GM12878 (cell line): ENCODE measurements around the gene MYO9B. TPM values are rescaled to one million over a fixed set of nuclear protein-coding genes. Genes with fewer than 3 reads are reported as not detected.
A peak's percentile ranks its signal among the peaks of the same experiment; 100 is the strongest.

Source experiments
- ATAC-seq: fragments of 200-7000 bp; cut with Tn5 transposase; 3 replicates; pipeline ENCODE4 v1.9.1; 2020; ENCODE audit warnings: mild to moderate bottlenecking, moderate library complexity
- BruUV-seq: library from RNA; stranded (reverse); fragments of 400-500 nt; replicated peaks from 2 replicates; lab custom pipeline; 2021; lab: Mats Ljungman, UMichigan
- CTCF ChIA-PET: fragments of 300-600 bp; sonication (Branson Sonifier 250); formaldehyde crosslinking; extraction: SDS; loops from one replicate; lab custom pipeline; 2021; ENCODE audit warnings: inconsistent platforms; lab: Yijun Ruan, JAX
- POLR2A ChIA-PET: fragments of 350-600 bp; formaldehyde crosslinking; extraction: SDS; loops from one replicate; lab custom pipeline; 2021; ENCODE audit warnings: inconsistent platforms; lab: Charles Lee
- RAD21 ChIA-PET: fragments of 300-600 bp; sonication (Branson Sonifier 250); formaldehyde crosslinking; loops from one replicate; lab custom pipeline; 2023; ENCODE audit warnings: antibody characterized with exemption; ENCODE audit not compliant: unreplicated experiment; lab: Charles Lee
- SMC1A ChIA-PET: fragments of 300-600 bp; sonication (Branson Sonifier 250); formaldehyde crosslinking; loops from one replicate; lab custom pipeline; 2023; ENCODE audit not compliant: unreplicated experiment, uncharacterized antibody; lab: Charles Lee
- DNase-seq: peaks from one replicate; pipeline ENCODE4 v3.0.0-alpha.2; 2011; ENCODE audit warnings: low read depth, low spot score
- FAIRE-seq: peaks from 3 replicates; lab custom pipeline; 2011; peaks lifted over from hg19 to GRCh38; lab: Jason Lieb, UNC
- H2AFZ ChIP-seq: 2 replicates; pipeline ENCODE4 v1.6.0; 2011; ENCODE audit warnings: low read depth, low read length, control low read depth; ENCODE audit not compliant: control insufficient read depth
- H3K27ac ChIP-seq: 2 replicates; pipeline ENCODE4 v1.5.1; 2011; ENCODE audit warnings: control low read depth; ENCODE audit not compliant: control insufficient read depth, insufficient read depth
- H3K27me3 ChIP-seq, 2 experiments: replicated peaks in 1 of 2; 2 replicates each; pipeline versions ENCODE4 v1.6.0 to v1.6.1; 2011; ENCODE audit warnings: low read length in 1 of 2; ENCODE audit not compliant: control insufficient read depth in 2 of 2, insufficient read depth in 2 of 2
- H3K36me3 ChIP-seq, 2 experiments: 2 replicates each; pipeline ENCODE4 v1.5.1; 2011; ENCODE audit warnings: low read length in 1 of 2; ENCODE audit not compliant: control insufficient read depth in 2 of 2, insufficient read depth in 2 of 2
- H3K4me1 ChIP-seq: 2 replicates; pipeline ENCODE4 v1.6.1; 2011; ENCODE audit warnings: mild to moderate bottlenecking, low read length, moderate library complexity, mixed read lengths; ENCODE audit not compliant: control insufficient read depth, insufficient read depth
- H3K4me2 ChIP-seq: 2 replicates; pipeline ENCODE4 v1.6.0; 2011; ENCODE audit warnings: control low read depth; ENCODE audit not compliant: control insufficient read depth, insufficient read depth
- H3K4me3 ChIP-seq: fragments of 200-600 bp; sonication (generic); 2 replicates; pipeline ENCODE4 v1.5.1; 2016
- H3K79me2 ChIP-seq: 2 replicates; pipeline ENCODE4 v1.6.0; 2011; ENCODE audit warnings: low read length; ENCODE audit not compliant: control insufficient read depth, insufficient read depth
- H3K9ac ChIP-seq: 2 replicates; pipeline ENCODE4 v1.8.0; 2011; ENCODE audit warnings: low read length, control low read depth, mixed read lengths; ENCODE audit not compliant: control insufficient read depth, insufficient read depth
- H3K9me3 ChIP-seq: replicated peaks from 3 replicates; pipeline ENCODE4 v1.5.1; 2011; ENCODE audit warnings: mild to moderate bottlenecking, low read length; ENCODE audit not compliant: control insufficient read depth, insufficient read depth
- H4K20me1 ChIP-seq: 2 replicates; pipeline ENCODE4 v1.6.0; 2011; ENCODE audit not compliant: control insufficient read depth, insufficient read depth
- CBX5 ChIP-seq: sonication (generic); IDR thresholded peaks from 2 replicates; pipeline ENCODE4 v1.6.1; 2016; ENCODE audit warnings: low read depth, moderate library complexity, mild to moderate bottlenecking, inconsistent platforms
- E2F4 ChIP-seq: IDR thresholded peaks from 2 replicates; pipeline ENCODE4 v1.6.1; 2012; ENCODE audit warnings: low read depth, low read length, improper control_type of control experiment
- GABPA ChIP-seq: IDR thresholded peaks from 2 replicates; pipeline ENCODE4 v1.6.1; 2014; ENCODE audit warnings: antibody characterized with exemption, low read depth, mild to moderate bottlenecking, inconsistent platforms
- NFXL1 ChIP-seq: fragments of 450-650 bp; IDR thresholded peaks from 2 replicates; pipeline ENCODE4 v1.6.1; 2017; ENCODE audit warnings: antibody characterized with exemption, mild to moderate bottlenecking, borderline replicate concordance
- NKRF ChIP-seq: fragments of 450-650 bp; conservative IDR thresholded peaks from 2 replicates; pipeline ENCODE4 v1.6.1; 2017; ENCODE audit warnings: mild to moderate bottlenecking, moderate library complexity
- NR2C1 ChIP-seq: fragments of 450-650 bp; IDR thresholded peaks from 2 replicates; pipeline ENCODE4 v1.6.1; 2017; ENCODE audit warnings: antibody characterized with exemption, mild to moderate bottlenecking, moderate library complexity
- RBBP5 ChIP-seq: fragments of 200-600 bp; sonication (generic); conservative IDR thresholded peaks from 2 replicates; pipeline ENCODE4 v1.6.1; 2016
- RELA ChIP-seq: fragments of 450-650 bp; IDR thresholded peaks from 2 replicates; pipeline ENCODE4 v1.8.0; 2014; ENCODE audit warnings: borderline replicate concordance; ENCODE audit not compliant: partially characterized antibody
- SMAD1 ChIP-seq: fragments of 450-650 bp; IDR thresholded peaks from 2 replicates; pipeline ENCODE4 v1.6.1; 2018; ENCODE audit warnings: mild to moderate bottlenecking, low read depth; ENCODE audit not compliant: partially characterized antibody
- SMAD5 ChIP-seq: IDR thresholded peaks from 2 replicates; pipeline ENCODE4 v1.6.1; 2016; ENCODE audit warnings: antibody characterized with exemption, low read depth
- SREBF2 ChIP-seq: IDR thresholded peaks from 2 replicates; pipeline ENCODE4 v1.6.1; 2012; ENCODE audit warnings: mild to moderate bottlenecking, low read length
- TCF7 ChIP-seq: IDR thresholded peaks from 2 replicates; pipeline ENCODE4 v1.6.1; 2014; ENCODE audit warnings: antibody characterized with exemption, borderline replicate concordance
- ZZZ3 ChIP-seq: IDR thresholded peaks from 2 replicates; pipeline ENCODE4 v1.6.1; 2011; ENCODE audit warnings: low read depth; ENCODE audit not compliant: control insufficient read depth, insufficient read length
- WGBS: methylation state at CpG from one replicate; pipeline ENCODE4 v1.1.6; 2016; ENCODE audit warnings: low lambda C conversion rate; ENCODE audit not compliant: insufficient replicate concordance, insufficient coverage; ENCODE audit errors: missing lambda C conversion rate; 5-methylcytosine and 5-hydroxymethylcytosine counted together
- in situ Hi-C: fragments of 300-500 bp; cut with MboI; formaldehyde crosslinking; loops from 9 replicates; pipeline ENCODE4 v1.14.3; 2018; ENCODE audit warnings: mixed read lengths
- intact Hi-C: fragments of 100-400 bp; cut with micrococcal nuclease; formaldehyde crosslinking; loops from one replicate; pipeline ENCODE4 v1.14.2; 2022; ENCODE audit not compliant: unreplicated experiment
- polyA plus RNA-seq, 11 experiments: library from polyadenylated mRNA; depleted of rRNA in 4 of 11; unstranded in 6 of 11; stranded (reverse) in 5 of 11; fragments of >200 nt; fragmentation: Nextera tagmentation in 4 of 11; fragmentation: Illumina TruSeq in 1 of 11; extraction: Ambion mirVana in 4 of 11; extraction: Trizol in 1 of 11; gene quantifications; 1 replicate in 1 of 11; 2 replicates in 10 of 11; pipeline versions ENCODE4 v1.2.1 to v1.2.3, GENCODE V29; 2011 to 2016; ENCODE audit warnings: inconsistent platforms in 2 of 11, missing spikeins in 2 of 11, low read depth in 1 of 11
- total RNA-seq, 4 experiments: library from RNA; depleted of rRNA in 3 of 4; stranded (reverse); fragments of >200 nt in 3 of 4; fragmentation: Illumina TruSeq in 1 of 4; extraction: Trizol in 1 of 4; gene quantifications; 2 replicates each; pipeline versions ENCODE4 v1.2.1 to v1.2.3, GENCODE V29; 2013 to 2021
- TF ChIP-seq, protein P1 (sequence below): fragments of 450-650 bp; formaldehyde crosslinking; IDR thresholded peaks from 2 replicates; pipeline ENCODE4 v1.4.0; 2022; ENCODE audit warnings: mild to moderate bottlenecking, moderate library complexity
- TF ChIP-seq, protein P2 (sequence below): IDR thresholded peaks from 2 replicates; pipeline ENCODE4 v1.6.1; 2012; ENCODE audit warnings: low read depth, low read length, improper control_type of control experiment

MYO9B gene
- total and polyA plus RNA-seq, 10 of the 15 experiments (the other 5 are each of a cell fraction or from before 2014, with no cell fraction given): 5.4 to 165 (median 45.8) TPM

GRCh38 chr19:17095141-17095919 lies 19.8 kb downstream of the MYO9B start:
- intact Hi-C loops (no loop called here), in situ Hi-C loops (no loop called here)
- ChIA-PET POLR2A (no interaction called here), SMC1A (interaction anchor here (1.3 kb wide), 1 partner anchor 13 kb away, joined by 4 read pairs; no protein-coding TSS in a partner anchor), CTCF (interaction anchor here (0.6 kb wide), 1 partner anchor 58 kb away, joined by 4 read pairs; no protein-coding TSS in a partner anchor), RAD21 (interaction anchor here (1.3 kb wide), 1 partner anchor 30 kb away, joined by 7 read pairs; no protein-coding TSS in a partner anchor)
- 96% methylated on average over 23 of the region's 23 CpGs for WGBS
- Histone ChIP-seq H2AFZ (no peak overlapping the region), H3K27ac (no peak overlapping the region), H3K79me2 (peaks cover 79% of the 10 kb centered on the region), H3K4me1 (peaks cover 18% of the 10 kb centered on the region), H3K4me3 (no peak overlapping the region), H3K9ac (no peak overlapping the region), H3K36me3 (peaks cover 5 to 19% of the 10 kb centered on the region in 2 experiments), H3K4me2 (no peak overlapping the region), H3K9me3 (no peaks in the 10 kb centered on the region), H4K20me1 (peaks cover 4% of the 10 kb centered on the region), H3K27me3 (no peaks in the 10 kb centered on the region)
- no peak for ATAC-seq
- BruUV-seq: no TSS peak
- no peak for DNase-seq
- peak; percentile 18 for FAIRE-seq
- TF ChIP-seq RELA (no peak), NFXL1 (no peak), ZZZ3 (no peak), SREBF2 (no peak), NR2C1 (no peak), GABPA (no peak), E2F4 (no peak), CBX5 (no peak), SMAD1 (no peak), NKRF (no peak), SMAD5 (no peak), RBBP5 (no peak), TCF7 (no peak)
- TF ChIP-seq, protein P1, sequence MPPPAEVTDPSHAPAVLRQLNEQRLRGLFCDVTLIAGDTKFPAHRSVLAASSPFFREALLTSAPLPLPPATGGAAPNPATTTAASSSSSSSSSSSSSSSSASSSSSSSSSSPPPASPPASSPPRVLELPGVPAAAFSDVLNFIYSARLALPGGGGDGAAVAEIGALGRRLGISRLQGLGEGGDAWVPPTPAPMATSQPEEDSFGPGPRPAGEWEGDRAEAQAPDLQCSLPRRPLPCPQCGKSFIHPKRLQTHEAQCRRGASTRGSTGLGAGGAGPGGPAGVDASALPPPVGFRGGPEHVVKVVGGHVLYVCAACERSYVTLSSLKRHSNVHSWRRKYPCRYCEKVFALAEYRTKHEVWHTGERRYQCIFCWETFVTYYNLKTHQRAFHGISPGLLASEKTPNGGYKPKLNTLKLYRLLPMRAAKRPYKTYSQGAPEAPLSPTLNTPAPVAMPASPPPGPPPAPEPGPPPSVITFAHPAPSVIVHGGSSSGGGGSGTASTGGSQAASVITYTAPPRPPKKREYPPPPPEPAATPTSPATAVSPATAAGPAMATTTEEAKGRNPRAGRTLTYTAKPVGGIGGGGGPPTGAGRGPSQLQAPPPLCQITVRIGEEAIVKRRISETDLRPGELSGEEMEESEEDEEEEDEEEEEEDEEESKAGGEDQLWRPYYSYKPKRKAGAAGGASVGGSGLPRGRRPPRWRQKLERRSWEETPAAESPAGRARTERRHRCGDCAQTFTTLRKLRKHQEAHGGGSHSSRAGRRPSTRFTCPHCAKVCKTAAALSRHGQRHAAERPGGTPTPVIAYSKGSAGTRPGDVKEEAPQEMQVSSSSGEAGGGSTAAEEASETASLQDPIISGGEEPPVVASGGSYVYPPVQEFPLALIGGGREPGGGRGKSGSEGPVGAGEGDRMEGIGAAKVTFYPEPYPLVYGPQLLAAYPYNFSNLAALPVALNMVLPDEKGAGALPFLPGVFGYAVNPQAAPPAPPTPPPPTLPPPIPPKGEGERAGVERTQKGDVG (CRISPR knock-in tag): no peak
- TF ChIP-seq, protein P2, sequence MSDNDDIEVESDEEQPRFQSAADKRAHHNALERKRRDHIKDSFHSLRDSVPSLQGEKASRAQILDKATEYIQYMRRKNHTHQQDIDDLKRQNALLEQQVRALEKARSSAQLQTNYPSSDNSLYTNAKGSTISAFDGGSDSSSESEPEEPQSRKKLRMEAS: no peak
